Measurements from ENCODE around the gene TMEM192.
"Not testable (repeated sequence)": the region's sequence is repeated elsewhere in the genome, so short reads cannot be mapped to it uniquely, and the experiment has no call there.

Gene TMEM192

GRCh38 chr4:165112368-165113121, at the start of gene TMEM192:
Gene TMEM192 (minus strand): TSS chr4:165112860. CDS start chr4:165112773, 87 bp downstream.
- DNase-seq (ENCODE audit: low spot score), result peak; percentile 89

GRCh38 chr4:165158762-165159161, 46.1 kb upstream of the TMEM192 start:
- DNase-seq (ENCODE audit: low spot score), result no peak

- no peak for DNase-seq (ENCODE audit: low spot score)
These were observed 44.2 kb upstream of the TMEM192 start for GRCh38 chr4:165156906-165157305.

- no peak for DNase-seq (ENCODE audit: low spot score)
These were observed 41.8 kb upstream of the TMEM192 start for GRCh38 chr4:165154482-165154881.

GRCh38 chr4:165152527-165152926, 39.9 kb upstream of the TMEM192 start:
- no peak for DNase-seq (ENCODE audit: low spot score)

GRCh38 chr4:165151734-165152133, 39.1 kb upstream of the TMEM192 start:
- no peak for DNase-seq (ENCODE audit: low spot score)

GRCh38 chr4:165150545-165150944, 37.9 kb upstream of the TMEM192 start:
- no peak for DNase-seq (ENCODE audit: low spot score)

GRCh38 chr4:165138843-165139242, 26.2 kb upstream of the TMEM192 start:
- no peak for DNase-seq (ENCODE audit: low spot score)

GRCh38 chr4:165137205-165137604, 24.5 kb upstream of the TMEM192 start:
- DNase-seq (ENCODE audit: low spot score), result no peak

- no peak for DNase-seq (ENCODE audit: low spot score)
These were observed 23.9 kb upstream of the TMEM192 start for GRCh38 chr4:165136529-165136928.

GRCh38 chr4:165133150-165133549, 20.5 kb upstream of the TMEM192 start:
- no peak for DNase-seq (ENCODE audit: low spot score)

- DNase-seq (ENCODE audit: low spot score), result peak; percentile 74
These were observed 18.7 kb upstream of the TMEM192 start for GRCh38 chr4:165131247-165131832.

- DNase-seq (ENCODE audit: low spot score), result no peak
These were observed 17.3 kb upstream of the TMEM192 start for GRCh38 chr4:165129924-165130323.

GRCh38 chr4:165125869-165126499, 13.3 kb upstream of the TMEM192 start:
- DNase-seq (ENCODE audit: low spot score), result not testable (repeated sequence)

- no peak for DNase-seq (ENCODE audit: low spot score)
These were observed 11.8 kb upstream of the TMEM192 start for GRCh38 chr4:165124488-165124887.

- DNase-seq (ENCODE audit: low spot score), result no peak
These were observed 5.7 kb upstream of the TMEM192 start for GRCh38 chr4:165118256-165118909.

GRCh38 chr4:165115301-165115700, 2.6 kb upstream of the TMEM192 start:
- no peak for DNase-seq (ENCODE audit: low spot score)

GRCh38 chr4:165111906-165112367, 723 bp downstream of the TMEM192 start:
- no peak for DNase-seq (ENCODE audit: low spot score)

- no peak for DNase-seq (ENCODE audit: low spot score)
These were observed 6.1 kb downstream of the TMEM192 start for GRCh38 chr4:165106518-165106917.

- DNase-seq (ENCODE audit: low spot score), result no peak
These were observed 11.0 kb downstream of the TMEM192 start for GRCh38 chr4:165101641-165102040.

- DNase-seq (ENCODE audit: low spot score), result no peak
These were observed 15.9 kb downstream of the TMEM192 start for GRCh38 chr4:165096776-165097175.

GRCh38 chr4:165095291-165095690, 17.4 kb downstream of the TMEM192 start:
- no peak for DNase-seq (ENCODE audit: low spot score)

GRCh38 chr4:165094873-165095272, 17.8 kb downstream of the TMEM192 start:
- no peak for DNase-seq (ENCODE audit: low spot score)

Data from hematopoietic multipotent progenitor cell treated with erythropoietin and hydrocortisone succinate and interleukin-3 and kit ligand, for 17 days (in vitro differentiated cells).